PFSK-1 (cell line): ENCODE results near the gene CUL9.

ENCODE experiments used
- POLR2AphosphoS5 ChIP-seq: IDR thresholded peaks from 2 replicates; pipeline ENCODE4 v1.6.1; 2012; ENCODE audit warnings: low read depth, mild to moderate bottlenecking, control low read depth, low read length, moderate library complexity
- SIN3A ChIP-seq: IDR thresholded peaks from 2 replicates; pipeline ENCODE4 v1.6.1; 2012; ENCODE audit warnings: mild to moderate bottlenecking, low read length, moderate library complexity, borderline replicate concordance; ENCODE audit not compliant: insufficient read depth
- TAF1 ChIP-seq: IDR thresholded peaks from 2 replicates; pipeline ENCODE4 v1.6.1; 2012; ENCODE audit warnings: low read length, control low read depth, borderline replicate concordance; ENCODE audit not compliant: insufficient read depth

GRCh38 chr6:43170417-43170930, 11.5 kb upstream of the CUL9 start:
- TF ChIP-seq TAF1 (no peak), SIN3A (no peak), POLR2AphosphoS5 (no peak)
